IPS-18c (cell line): Measurements from ENCODE around the gene CEACAM4.

Experiments
- H3K4me3 ChIP-seq: 2 replicates; pipeline ENCODE4 v1.7.0; 2013; ENCODE audit warnings: low read depth, mild to moderate bottlenecking, low read length, moderate library complexity; ENCODE audit not compliant: insufficient read depth
- H3K9me3 ChIP-seq: one replicate; pipeline ENCODE4 v1.6.1; 2013; ENCODE audit warnings: mild to moderate bottlenecking, low read length, moderate library complexity; ENCODE audit not compliant: control insufficient read depth, insufficient read depth

Gene CEACAM4

GRCh38 chr19:41621654-41622053, 5.2 kb downstream of the CEACAM4 start:
- no peak overlapping the region for H3K4me3 ChIP-seq
- no peaks in the 10 kb centered on the region for H3K9me3 ChIP-seq

DNA sequence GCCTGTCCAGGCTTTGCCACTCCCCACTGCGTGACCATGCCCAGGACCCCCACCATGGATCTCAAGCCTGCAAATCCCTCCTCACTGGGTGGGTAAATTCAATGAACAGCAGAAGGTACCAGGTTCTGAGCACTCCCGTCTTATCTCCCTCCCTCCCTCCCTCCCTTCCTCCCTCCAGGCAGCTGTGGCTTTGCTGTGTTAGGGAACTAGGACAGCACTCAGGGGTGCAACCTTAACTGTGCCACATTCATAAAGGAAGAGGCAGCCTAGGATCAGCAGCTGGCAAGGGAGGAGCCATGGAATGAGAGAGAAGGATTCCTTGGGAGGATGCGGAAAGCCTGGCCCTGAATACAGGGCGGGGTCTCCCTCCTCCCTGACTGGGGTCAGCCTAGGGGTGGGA, 5.6 kb downstream of the CEACAM4 start:
- Histone ChIP-seq H3K4me3 (no peak overlapping the region), H3K9me3 (no peaks in the 10 kb centered on the region)

GRCh38 chr19:41620171-41620570, 6.7 kb downstream of the CEACAM4 start:
- Histone ChIP-seq H3K9me3 (no peaks in the 10 kb centered on the region), H3K4me3 (no peak overlapping the region)

DNA sequence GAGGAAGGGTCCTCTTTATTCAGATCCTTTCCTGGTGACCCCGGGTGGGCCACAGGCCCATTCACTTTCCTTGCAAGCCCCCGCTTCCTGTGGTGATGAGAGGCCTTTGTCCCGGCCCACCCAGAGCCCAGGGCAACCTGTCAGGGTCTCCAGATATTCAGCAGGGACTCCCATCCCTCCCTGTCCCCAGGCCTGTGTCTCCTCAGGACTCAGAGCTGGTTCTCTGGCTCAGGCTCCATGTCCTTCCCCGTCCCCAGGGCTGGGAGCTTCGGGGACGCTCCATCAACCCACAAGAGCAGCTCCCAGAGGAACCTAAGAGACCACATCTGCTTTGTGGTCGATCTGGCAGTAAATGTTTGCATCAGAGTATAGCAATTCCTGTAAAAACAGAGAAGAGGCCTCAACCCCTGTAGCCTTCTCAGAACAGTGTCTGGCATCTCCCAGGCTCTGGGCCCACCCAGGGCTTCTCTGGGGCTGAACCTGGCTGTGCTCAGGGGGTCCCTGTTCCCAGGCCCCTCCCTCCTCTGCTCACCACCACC, 7.8 kb downstream of the CEACAM4 start:
- Histone ChIP-seq H3K4me3 (no peak overlapping the region), H3K9me3 (no peaks in the 10 kb centered on the region)

- no peak overlapping the region for H3K4me3 ChIP-seq
- H3K9me3 ChIP-seq = no peaks in the 10 kb centered on the region
These were observed 8.7 kb downstream of the CEACAM4 start for GRCh38 chr19:41617941-41618730.

GRCh38 chr19:41616792-41617621, 9.9 kb downstream of the CEACAM4 start:
- Histone ChIP-seq H3K4me3 (no peak overlapping the region), H3K9me3 (no peaks in the 10 kb centered on the region)

DNA sequence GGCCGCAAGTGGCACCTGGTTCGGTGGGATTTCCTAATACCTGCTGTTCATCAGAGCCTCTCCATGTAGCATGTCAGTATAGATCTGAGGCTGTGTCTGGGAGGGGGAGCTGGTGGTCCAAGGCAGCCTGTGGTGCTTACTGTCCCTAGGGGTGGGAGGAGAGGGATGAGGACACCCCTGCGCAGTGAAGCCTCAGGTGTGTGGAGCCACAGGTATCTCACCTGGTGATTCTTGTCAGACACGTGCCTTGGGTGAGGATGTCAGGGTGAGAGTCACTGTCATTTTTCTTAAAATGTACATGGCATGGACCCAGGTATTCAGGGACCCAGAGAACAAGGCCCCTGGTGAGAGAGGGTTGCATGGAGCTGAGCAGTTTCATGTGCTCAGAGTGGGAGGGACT, 11.7 kb downstream of the CEACAM4 start:
- no peak overlapping the region for H3K4me3 ChIP-seq
- no peaks in the 10 kb centered on the region for H3K9me3 ChIP-seq

DNA sequence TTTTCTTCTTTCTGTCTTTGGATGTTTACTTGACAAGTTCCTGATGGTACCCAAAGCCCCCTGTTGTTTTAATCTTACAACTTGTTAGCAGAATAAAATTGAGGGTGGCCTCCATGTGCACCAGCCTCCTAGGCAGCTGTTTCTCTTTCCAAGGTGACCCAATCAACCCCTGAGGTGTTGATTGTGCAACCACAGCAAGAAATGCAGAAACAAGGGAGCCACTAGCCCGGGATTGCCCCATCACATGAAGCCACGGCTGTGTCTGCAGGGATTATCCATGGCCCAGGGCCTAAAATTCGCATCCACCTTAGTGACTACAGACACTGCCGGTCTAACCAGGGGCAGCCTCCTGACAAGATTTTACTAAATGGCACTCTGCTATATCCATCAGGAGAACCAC, 14.4 kb downstream of the CEACAM4 start:
- Histone ChIP-seq H3K4me3 (no peak overlapping the region), H3K9me3 (no peaks in the 10 kb centered on the region)

DNA sequence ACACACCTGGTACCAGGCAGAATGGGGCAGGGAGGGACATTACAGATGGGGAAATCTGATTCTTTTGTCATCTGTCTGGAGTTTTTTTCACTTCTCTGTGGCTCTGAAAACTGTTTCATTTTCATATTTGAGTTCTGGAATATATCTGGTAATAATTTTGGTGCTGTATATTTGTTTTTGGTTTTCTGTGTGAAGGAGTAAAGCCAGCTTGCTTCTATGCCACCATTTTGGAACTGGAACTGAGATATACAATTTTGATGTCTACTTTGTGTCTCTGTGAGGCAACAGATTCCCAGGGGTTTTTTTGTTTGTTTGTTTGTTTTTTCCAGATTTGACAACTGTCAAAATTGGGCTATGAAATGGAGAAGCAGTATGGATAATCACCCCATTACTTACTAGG, 16.1 kb downstream of the CEACAM4 start:
- Histone ChIP-seq H3K4me3 (no peak overlapping the region), H3K9me3 (peaks cover 2% of the 10 kb centered on the region)

DNA sequence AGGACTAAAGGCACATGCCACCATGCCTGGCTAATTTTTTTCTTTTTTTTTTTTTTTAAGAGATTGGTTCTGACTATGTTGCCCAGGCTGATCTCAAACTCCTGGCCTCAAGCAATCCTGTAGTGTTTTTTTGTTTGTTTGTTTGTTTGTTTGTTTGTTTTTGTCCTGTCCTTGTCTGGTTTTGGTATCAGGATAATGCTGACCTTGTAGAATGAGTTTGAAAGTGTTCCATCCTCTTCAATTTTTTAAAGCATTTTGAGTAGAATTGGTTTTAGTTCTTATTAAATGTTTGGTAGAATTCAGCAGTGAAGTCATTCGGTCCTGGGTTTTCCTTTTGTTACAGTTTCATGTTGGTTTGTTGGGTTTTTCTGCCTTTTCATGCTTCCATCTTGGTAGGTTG, 19.2 kb downstream of the CEACAM4 start:
- Histone ChIP-seq H3K4me3 (no peak overlapping the region), H3K9me3 (peaks cover 2% of the 10 kb centered on the region)

GRCh38 chr19:41606215-41606837, 20.5 kb downstream of the CEACAM4 start:
- no peak overlapping the region for H3K4me3 ChIP-seq
- peaks cover 2% of the 10 kb centered on the region for H3K9me3 ChIP-seq

GRCh38 chr19:41604831-41605230, 22.0 kb downstream of the CEACAM4 start:
- peaks cover 2% of the 10 kb centered on the region for H3K9me3 ChIP-seq
- no peak overlapping the region for H3K4me3 ChIP-seq

DNA sequence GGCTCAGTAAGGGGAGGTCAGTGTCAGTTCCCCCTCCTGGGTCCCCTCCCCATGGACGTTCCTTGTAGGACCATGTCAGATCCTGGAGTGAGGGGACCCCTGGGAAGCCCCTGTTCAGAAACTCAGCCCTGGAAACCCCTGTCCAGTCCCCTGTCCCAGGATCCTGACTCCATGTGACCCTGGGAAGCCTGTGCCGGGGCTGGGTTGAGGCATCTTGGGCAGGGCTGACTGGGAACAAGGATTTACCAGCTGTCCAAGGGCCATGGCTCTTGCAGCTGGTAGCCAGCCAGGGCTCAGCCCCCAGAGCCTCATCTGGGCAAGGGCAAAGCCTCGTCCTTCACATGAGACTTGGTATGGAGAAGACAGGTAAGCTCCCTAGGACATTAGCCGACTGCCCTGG, 25.1 kb downstream of the CEACAM4 start:
- H3K9me3 ChIP-seq = no peaks in the 10 kb centered on the region
- no peak overlapping the region for H3K4me3 ChIP-seq

- H3K4me3 ChIP-seq = no peak overlapping the region
- H3K9me3 ChIP-seq = no peaks in the 10 kb centered on the region
These were observed 27.5 kb downstream of the CEACAM4 start for GRCh38 chr19:41599175-41599966.

- Histone ChIP-seq H3K4me3 (no peak overlapping the region), H3K9me3 (no peaks in the 10 kb centered on the region)
These were observed 29.3 kb downstream of the CEACAM4 start for GRCh38 chr19:41597600-41598041.

- no peaks in the 10 kb centered on the region for H3K9me3 ChIP-seq
- no peak overlapping the region for H3K4me3 ChIP-seq
These were observed 31.0 kb downstream of the CEACAM4 start for GRCh38 chr19:41595890-41596280.
